ENCODE data around the gene TRIM68. TPM values are rescaled to one million over a fixed set of nuclear protein-coding genes. Genes with fewer than 3 reads are reported as not detected.

The TRIM68 gene, protein sequence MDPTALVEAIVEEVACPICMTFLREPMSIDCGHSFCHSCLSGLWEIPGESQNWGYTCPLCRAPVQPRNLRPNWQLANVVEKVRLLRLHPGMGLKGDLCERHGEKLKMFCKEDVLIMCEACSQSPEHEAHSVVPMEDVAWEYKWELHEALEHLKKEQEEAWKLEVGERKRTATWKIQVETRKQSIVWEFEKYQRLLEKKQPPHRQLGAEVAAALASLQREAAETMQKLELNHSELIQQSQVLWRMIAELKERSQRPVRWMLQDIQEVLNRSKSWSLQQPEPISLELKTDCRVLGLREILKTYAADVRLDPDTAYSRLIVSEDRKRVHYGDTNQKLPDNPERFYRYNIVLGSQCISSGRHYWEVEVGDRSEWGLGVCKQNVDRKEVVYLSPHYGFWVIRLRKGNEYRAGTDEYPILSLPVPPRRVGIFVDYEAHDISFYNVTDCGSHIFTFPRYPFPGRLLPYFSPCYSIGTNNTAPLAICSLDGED
- 10 to 100 TPM in 1 of 2 experiments, 1 to 10 TPM in 1; 9.8 to 10.2 TPM for total RNA-seq

- POLR2A ChIA-PET: no interaction called here
These were observed at the start of gene TRIM68 for GRCh38 chr11:4607781-4608666. TSS of gene TRIM68 (minus strand) at chr11:4608231. CDS start at chr11:4605504, 2,727 bp downstream.

GRCh38 chr11:4654635-4655369 lies 46.8 kb upstream of the TRIM68 start:
- ChIA-PET CTCF (no interaction called here), POLR2A (no interaction called here)

More at GRCh38 chr11:4607781-4608666, at the start of gene TRIM68:
- CTCF ChIA-PET: no interaction called here

GRCh38 chr11:4647766-4648165 lies 39.7 kb upstream of the TRIM68 start:
- ChIA-PET POLR2A (no interaction called here), CTCF (interaction anchor here (1.1 to 1.5 kb wide), 2 partner anchors 9 to 11 kb away, joined by 3 to 4 read pairs; partner anchors contain the start of gene OR51D1)

GRCh38 chr11:4645974-4646373 lies 37.9 kb upstream of the TRIM68 start:
- ChIA-PET POLR2A (no interaction called here), CTCF (interaction anchor here (1.6 kb wide), 1 partner anchor 9 kb away, joined by 4 read pairs; the partner anchor contains the start of gene OR51D1)

GRCh38 chr11:4644233-4644632 lies 36.2 kb upstream of the TRIM68 start:
- ChIA-PET POLR2A (no interaction called here), CTCF (no interaction called here)

- ChIA-PET POLR2A (no interaction called here), CTCF (no interaction called here)
These were observed 35.7 kb upstream of the TRIM68 start, which contains the start of gene OR51E1 for GRCh38 chr11:4643682-4644081. TSS of gene OR51E1 (plus strand) at chr11:4643982. CDS start at chr11:4652527, 8,545 bp downstream.

- ChIA-PET POLR2A (no interaction called here), CTCF (no interaction called here)
These were observed 35.0 kb upstream of the TRIM68 start for GRCh38 chr11:4643076-4643475.

- POLR2A ChIA-PET: no interaction called here
These were observed 34.0 kb upstream of the TRIM68 start for GRCh38 chr11:4642043-4642442.

DNA sequence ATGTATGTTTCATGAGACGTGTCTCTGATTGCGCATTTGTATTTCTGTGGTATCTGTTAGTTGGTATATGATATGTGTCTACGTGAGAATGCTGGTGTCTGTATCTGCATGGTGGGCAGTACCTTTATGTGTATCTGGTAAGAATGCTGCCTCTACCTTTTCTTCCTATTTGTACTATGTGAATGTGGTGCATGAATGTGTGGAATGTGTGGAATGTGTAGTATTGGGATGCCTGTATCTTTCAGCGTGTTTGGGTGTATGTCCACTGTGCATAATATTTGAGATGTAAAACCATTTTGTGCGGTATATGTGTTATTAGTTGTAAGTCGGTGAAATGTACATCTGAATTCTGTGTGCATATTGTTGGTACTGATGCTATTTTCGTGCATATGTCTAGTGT lies 33.5 kb upstream of the TRIM68 start:
- POLR2A ChIA-PET: no interaction called here
- CTCF ChIA-PET: interaction anchor here (1.0 kb wide), 1 partner anchor 15 kb away, joined by 3 read pairs; no protein-coding TSS in a partner anchor

More at GRCh38 chr11:4642043-4642442, 34.0 kb upstream of the TRIM68 start:
- CTCF ChIA-PET: no interaction called here

- CTCF ChIA-PET: no interaction called here
- POLR2A ChIA-PET: no interaction called here
These were observed 31.9 kb upstream of the TRIM68 start for GRCh38 chr11:4639931-4640330.

- ChIA-PET CTCF (interaction anchor here (0.6 to 2.9 kb wide), 4 partner anchors 11 to 450 kb away, joined by 3 to 13 read pairs (median 6); no protein-coding TSS in a partner anchor), POLR2A (no interaction called here)
These were observed 29.6 kb upstream of the TRIM68 start for GRCh38 chr11:4637662-4638047.

DNA sequence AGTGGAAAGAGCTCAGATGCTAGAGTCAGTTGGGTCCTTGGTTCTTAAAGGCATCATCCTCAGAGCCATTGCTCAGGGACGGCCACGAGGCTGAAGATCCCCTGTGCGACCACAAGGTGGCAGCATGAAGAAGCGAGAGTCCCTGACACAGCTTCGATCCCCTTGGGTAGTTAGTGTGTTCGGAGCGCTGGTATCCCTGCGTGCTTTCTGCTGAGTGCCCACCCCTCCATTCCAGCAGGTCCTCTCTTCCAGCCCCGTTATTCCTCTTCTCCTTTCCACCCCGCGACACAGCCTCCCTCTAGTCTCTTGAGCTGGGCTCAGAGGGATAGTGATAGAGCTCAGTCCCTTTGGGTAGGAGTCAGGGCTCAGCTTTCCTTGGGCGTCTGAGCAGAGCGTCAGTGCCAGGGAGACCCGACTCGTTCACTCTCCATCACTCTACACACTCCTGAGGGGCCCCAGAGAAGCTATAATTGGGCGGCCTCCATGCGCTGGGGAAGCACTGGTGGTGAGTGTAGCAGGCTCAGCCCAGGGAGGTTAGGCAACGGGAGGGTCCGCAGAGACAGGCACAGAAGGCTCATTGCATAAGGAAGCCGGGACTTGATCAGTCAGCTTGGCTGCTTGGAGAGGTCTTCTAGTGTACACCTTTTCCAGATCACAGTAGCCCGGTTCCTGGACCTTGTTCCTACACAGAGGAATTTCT lies 29.1 kb upstream of the TRIM68 start, which contains the start of gene OR51D1:
Gene OR51D1 (plus strand): TSS at position 516 of the 700 bp plus-strand sequence. CDS start 2,314 bp downstream, outside the sequence.
- POLR2A ChIA-PET: no interaction called here
- CTCF ChIA-PET: interaction anchor here (0.6 to 2.9 kb wide), 12 partner anchors 8 to 1171 kb away, joined by 3 to 13 read pairs (median 4); no protein-coding TSS in a partner anchor

DNA sequence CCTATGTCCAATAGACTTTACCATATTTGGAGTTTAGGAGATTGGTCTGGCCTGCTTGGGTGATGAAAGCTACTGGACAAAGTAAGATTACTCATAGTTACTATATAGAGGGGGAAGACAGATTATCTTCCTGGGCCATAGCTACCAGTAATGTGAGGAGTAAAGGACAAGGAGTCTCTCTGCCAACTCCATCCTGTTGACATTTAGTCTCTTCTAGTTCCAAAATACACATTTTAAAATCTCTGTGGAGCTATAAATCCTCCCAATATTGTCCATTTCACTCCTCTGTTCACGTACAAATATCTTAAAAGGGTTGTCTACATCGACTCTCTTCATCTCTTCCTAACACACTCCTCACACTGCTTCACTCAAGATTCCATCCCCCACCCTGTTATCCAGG lies 28.1 kb upstream of the TRIM68 start:
- POLR2A ChIA-PET: no interaction called here
- CTCF ChIA-PET: interaction anchor here (1.0 to 2.9 kb wide), 9 partner anchors 9 to 449 kb away, joined by 3 to 13 read pairs (median 4); no protein-coding TSS in a partner anchor

DNA sequence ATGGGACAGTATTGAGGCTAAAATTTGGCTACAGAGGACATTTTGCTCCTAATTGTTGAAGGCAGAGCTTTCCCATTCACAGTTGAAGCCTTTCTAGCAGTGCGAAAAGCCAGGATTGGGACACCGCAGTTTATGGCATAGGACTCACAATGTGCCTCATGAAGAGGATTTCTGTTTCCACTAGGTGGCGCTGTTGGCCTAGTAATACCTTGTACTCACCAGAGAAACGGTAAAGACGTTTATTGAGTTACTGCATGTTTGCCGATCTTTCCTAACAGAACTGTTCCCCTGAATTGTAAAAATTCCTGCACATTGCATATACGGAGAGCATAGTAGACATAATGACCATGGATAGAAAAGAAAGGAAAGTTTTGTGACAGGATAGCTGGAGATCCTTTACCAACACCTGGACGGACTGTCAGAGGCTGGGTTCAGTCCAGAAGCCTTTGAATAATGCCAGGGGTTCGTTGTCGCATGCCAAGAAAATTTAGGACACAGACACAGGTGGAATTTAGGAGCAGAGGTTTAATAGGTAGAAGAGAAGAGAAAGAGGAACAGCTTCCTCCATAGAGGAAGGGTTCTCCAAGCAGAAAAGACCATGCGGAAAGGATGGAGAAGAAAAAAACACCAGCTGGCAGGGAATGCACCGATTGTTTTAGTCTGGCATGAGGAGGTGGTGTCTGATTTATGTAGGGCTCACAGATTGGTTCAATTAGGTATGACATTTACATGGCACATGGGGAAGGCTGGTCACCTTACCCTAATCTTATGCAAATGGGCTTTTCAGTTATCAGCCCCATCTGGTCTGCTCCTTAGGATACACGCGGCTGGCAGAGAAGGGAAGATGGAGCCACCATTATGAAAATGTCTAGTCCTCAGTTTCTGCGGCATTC lies 18.4 kb upstream of the TRIM68 start:
- ChIA-PET CTCF (interaction anchor here (0.8 to 3.0 kb wide), 2 partner anchors 11 to 15 kb away, joined by 3 to 13 read pairs; partner anchors contain the start of gene OR51D1), POLR2A (no interaction called here)

DNA sequence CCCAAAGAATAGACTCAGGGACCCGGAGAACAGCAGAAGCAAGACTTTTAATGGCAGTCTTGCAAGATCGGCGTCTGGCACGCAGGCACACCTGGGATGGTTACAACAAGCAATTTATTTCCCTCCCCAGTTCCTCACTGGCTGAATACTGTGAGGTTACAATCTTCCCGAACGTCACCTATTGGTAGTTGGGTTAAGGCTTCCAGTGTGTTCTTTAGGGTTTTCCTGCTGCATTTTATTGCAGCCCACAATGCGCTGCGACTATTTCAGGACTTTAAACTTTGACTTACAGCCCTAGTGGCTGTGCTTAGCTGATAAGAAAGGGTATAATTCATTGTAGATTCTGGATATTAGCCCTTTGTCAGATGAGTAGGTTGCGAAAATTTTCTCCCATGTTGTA lies 11.5 kb upstream of the TRIM68 start:
- ChIA-PET POLR2A (no interaction called here), CTCF (no interaction called here)

DNA sequence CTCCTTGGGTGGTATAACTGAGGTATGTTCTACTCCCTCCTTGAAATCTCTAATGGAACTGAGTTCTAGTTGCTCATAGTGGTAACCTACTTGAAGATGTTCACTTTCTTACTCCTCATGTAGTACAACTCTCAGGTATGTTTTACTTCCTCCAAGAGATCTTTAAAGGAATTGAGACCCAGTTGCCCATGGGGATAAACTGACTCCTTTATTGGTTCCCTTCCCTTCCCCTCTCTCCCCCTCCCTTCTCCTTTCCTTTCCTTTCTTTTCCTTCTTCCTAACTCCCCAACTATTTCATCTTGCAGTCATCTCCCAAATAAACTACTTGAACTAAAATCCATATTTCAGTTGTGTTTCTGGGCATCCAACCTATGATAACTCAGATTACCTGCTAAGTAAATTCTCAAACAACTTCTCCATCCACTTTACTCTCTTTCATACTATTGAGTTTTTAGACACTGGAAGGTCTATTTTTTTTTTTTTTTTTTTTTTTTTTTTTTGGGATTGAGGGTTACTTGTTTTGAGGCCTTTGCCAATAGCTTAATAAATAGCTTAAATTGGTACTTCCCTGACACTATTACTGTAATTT lies 7.9 kb upstream of the TRIM68 start:
- ChIA-PET CTCF (interaction anchor here (0.6 to 0.7 kb wide), 2 partner anchors 14 to 20 kb away, joined by 3 to 5 read pairs; no protein-coding TSS in a partner anchor), POLR2A (no interaction called here)

GRCh38 chr11:4611986-4612385 lies 4.0 kb upstream of the TRIM68 start:
- CTCF ChIA-PET: no interaction called here
- POLR2A ChIA-PET: no interaction called here
